Muscle of leg (tissue), 16 donors: ENCODE data around the gene CHST5. TPM values are rescaled to one million over a fixed set of nuclear protein-coding genes. Genes with fewer than 3 reads are reported as not detected.

Experiments used
- DNase-seq: peaks from one replicate; pipeline ENCODE4 v3.0.0; 2013
- H3K27ac ChIP-seq: one replicate; pipeline ENCODE4 v1.5.1; 2013; ENCODE audit warnings: mild to moderate bottlenecking, low read length, control low read depth
- H3K27me3 ChIP-seq: one replicate; pipeline ENCODE4 v1.6.1; 2013; ENCODE audit warnings: low read length; ENCODE audit not compliant: control insufficient read depth, insufficient read depth
- H3K36me3 ChIP-seq: one replicate; pipeline ENCODE4 v1.6.1; 2013; ENCODE audit warnings: low read length; ENCODE audit not compliant: control insufficient read depth, insufficient read depth
- H3K4me1 ChIP-seq: one replicate; pipeline ENCODE4 v1.6.1; 2013; ENCODE audit warnings: low read length; ENCODE audit not compliant: control insufficient read depth, insufficient read depth
- H3K4me3 ChIP-seq: one replicate; pipeline ENCODE4 v1.5.1; 2013; ENCODE audit warnings: low read length, control low read depth
- H3K9me3 ChIP-seq: replicated peaks from 2 replicates; pipeline ENCODE4 v1.6.1; 2013; ENCODE audit warnings: low read depth, low read length; ENCODE audit not compliant: control insufficient read depth
- WGBS: methylation state at CpG from one replicate; pipeline ENCODE4 v1.1.5; 2013; ENCODE audit warnings: missing lambda C conversion rate; ENCODE audit not compliant: insufficient coverage; 5-methylcytosine and 5-hydroxymethylcytosine counted together
- long read RNA-seq, 11 donors: transcript quantifications; one replicate each; lab custom pipeline, GENCODE V29; 2026
- polyA plus RNA-seq, 8 donors: library from polyadenylated mRNA; unstranded; fragments of 120-200 nt; gene quantifications; one replicate each; pipeline versions ENCODE4 v1.2.1 to v1.2.3, GENCODE V29; 2013; ENCODE audit warnings: inconsistent platforms in 1 of 8, low replicate concordance in 1 of 8; ENCODE audit not compliant: insufficient read length in 8 of 8, insufficient read depth in 1 of 8
- total RNA-seq: library from RNA; stranded (reverse); fragments of 120-200 nt; gene quantifications from one replicate; pipeline ENCODE4 v1.2.4, GENCODE V29; 2013

Gene CHST5
- total RNA-seq (0.22 TPM), polyA plus RNA-seq (1 to 10 TPM in 1 of 8 donors, under 1 TPM in 6, not detected in 1; 0.04 to 1.1 (median 0.25) TPM)
- long read RNA-seq, donor 1, result 0 reads
- long read RNA-seq, donor 2, result 0 reads
- long read RNA-seq, donor 3, result 0 reads
- long read RNA-seq, donor 4, result 0 reads
- long read RNA-seq, donor 5, result 0 reads
- long read RNA-seq, donor 6, result 0 reads
- long read RNA-seq, donor 7, result 0 reads
- long read RNA-seq, donor 8, result 0 reads
- long read RNA-seq, donor 9, result 0 reads
- long read RNA-seq, donor 10, result 0 reads
- long read RNA-seq, donor 11, result 0 reads

GRCh38 chr16:75535901-75536300, at the start of gene CHST5:
Gene CHST5, minus strand, starts transcription at chr16:75536108. Its CDS starts 5,724 bp downstream, at chr16:75530384.
- Histone ChIP-seq H3K27ac (no peak within 1 kb of the TSS), H3K27me3 (no peaks in the 10 kb centered on the region), H3K36me3 (no peaks in the 10 kb centered on the region), H3K9me3 (no peaks in the 10 kb centered on the region), H3K4me1 (peaks cover 4% of the 10 kb centered on the region), H3K4me3 (no peak within 1 kb of the TSS)
- WGBS, result 78% methylated on average over 3 of the region's 7 CpGs
- no peak for DNase-seq

- Histone ChIP-seq H3K27ac (no peak overlapping the region), H3K27me3 (no peaks in the 10 kb centered on the region), H3K4me1 (peaks cover 6% of the 10 kb centered on the region), H3K9me3 (no peaks in the 10 kb centered on the region), H3K4me3 (no peak overlapping the region), H3K36me3 (peaks cover 10% of the 10 kb centered on the region)
- WGBS, result 57% methylated on average over 1 of the region's 3 CpGs
- DNase-seq, result no peak
These were observed 48.2 kb upstream of the CHST5 start for GRCh38 chr16:75584108-75584507.

- 88% methylated on average over 7 of the region's 7 CpGs for WGBS
- no peak overlapping the region for H3K27ac ChIP-seq
- no peak for DNase-seq
- no peaks in the 10 kb centered on the region for H3K27me3 ChIP-seq
- no peak overlapping the region for H3K4me3 ChIP-seq
- H3K4me1 ChIP-seq, result no peaks in the 10 kb centered on the region
- no peaks in the 10 kb centered on the region for H3K9me3 ChIP-seq
- H3K36me3 ChIP-seq, result peaks cover 42% of the 10 kb centered on the region
These were observed 43.5 kb upstream of the CHST5 start for GRCh38 chr16:75579281-75579834.

DNA sequence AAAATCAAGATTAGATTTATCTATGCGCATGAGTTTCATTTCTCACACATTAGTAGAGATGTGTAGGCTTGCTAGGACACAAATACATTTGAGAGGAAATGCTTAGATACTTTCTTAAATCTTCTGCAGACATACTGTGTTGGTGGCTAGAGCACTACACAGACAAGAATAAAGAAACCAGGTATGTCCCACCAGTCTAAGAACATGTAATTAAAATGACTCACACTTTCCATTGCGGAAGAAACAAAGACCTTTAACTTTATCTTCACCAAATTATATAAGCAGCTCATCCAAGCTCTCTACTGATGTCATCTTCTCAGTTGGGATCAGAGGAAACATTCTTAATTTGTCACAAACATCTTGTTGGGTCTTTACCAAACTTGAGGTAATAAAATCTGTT, 42.8 kb upstream of the CHST5 start:
- H3K36me3 ChIP-seq, result peaks cover 48% of the 10 kb centered on the region
- no CpG with 5 or more reads among the region's 2 CpGs for WGBS
- no peaks in the 10 kb centered on the region for H3K9me3 ChIP-seq
- DNase-seq, result no peak
- H3K27me3 ChIP-seq, result no peaks in the 10 kb centered on the region
- H3K4me1 ChIP-seq, result no peaks in the 10 kb centered on the region
- no peak overlapping the region for H3K4me3 ChIP-seq
- H3K27ac ChIP-seq, result no peak overlapping the region

- Histone ChIP-seq H3K4me3 (no peak overlapping the region), H3K27ac (no peak overlapping the region), H3K27me3 (no peaks in the 10 kb centered on the region), H3K9me3 (no peaks in the 10 kb centered on the region), H3K4me1 (no peaks in the 10 kb centered on the region), H3K36me3 (peaks cover 53% of the 10 kb centered on the region)
- WGBS, result 100% methylated on average over 1 of the region's 7 CpGs
- DNase-seq, result no peak
These were observed 42.3 kb upstream of the CHST5 start for GRCh38 chr16:75578212-75578611.

DNA sequence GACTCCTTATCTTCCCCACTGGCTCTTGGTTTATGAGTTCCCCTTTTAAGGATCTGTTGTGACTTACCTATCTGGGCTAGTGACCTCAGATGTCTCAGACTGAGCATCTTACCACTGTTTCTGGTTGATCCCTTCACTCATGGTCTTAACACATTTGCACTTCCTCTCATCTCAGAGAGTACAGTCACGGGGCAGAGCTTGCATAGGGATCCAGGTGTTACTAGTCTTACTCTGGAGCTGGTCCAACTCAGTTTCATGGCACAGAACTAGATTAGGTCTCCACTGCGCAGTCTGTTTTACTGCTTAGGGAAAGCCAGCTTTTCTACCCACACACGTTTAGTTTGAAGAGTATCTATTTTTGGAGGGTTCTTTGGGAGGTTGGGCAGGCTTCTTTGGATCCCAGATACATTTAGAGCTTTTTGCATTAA, 40.5 kb upstream of the CHST5 start:
- Histone ChIP-seq H3K9me3 (no peaks in the 10 kb centered on the region), H3K4me1 (no peaks in the 10 kb centered on the region), H3K4me3 (no peak overlapping the region), H3K27ac (peak overlapping the region; percentile 48), H3K36me3 (peaks cover 71% of the 10 kb centered on the region), H3K27me3 (no peaks in the 10 kb centered on the region)
- WGBS, result 23% methylated on average over 1 of the region's 3 CpGs
- DNase-seq, result peak; percentile 70

- no CpG with 5 or more reads among the region's 3 CpGs for WGBS
- no peak for DNase-seq
- H3K4me1 ChIP-seq, result no peaks in the 10 kb centered on the region
- H3K27me3 ChIP-seq, result no peaks in the 10 kb centered on the region
- peak overlapping the region; percentile 48 for H3K27ac ChIP-seq
- no peak overlapping the region for H3K4me3 ChIP-seq
- peaks cover 74% of the 10 kb centered on the region for H3K36me3 ChIP-seq
- no peaks in the 10 kb centered on the region for H3K9me3 ChIP-seq
These were observed 40.0 kb upstream of the CHST5 start for GRCh38 chr16:75575958-75576357.

- Histone ChIP-seq H3K36me3 (peaks cover 85% of the 10 kb centered on the region), H3K9me3 (no peaks in the 10 kb centered on the region), H3K27me3 (no peaks in the 10 kb centered on the region), H3K4me1 (no peaks in the 10 kb centered on the region), H3K4me3 (no peak overlapping the region), H3K27ac (no peak overlapping the region)
- WGBS, result 87% methylated on average over 5 of the region's 5 CpGs
- DNase-seq, result no peak
These were observed 38.0 kb upstream of the CHST5 start for GRCh38 chr16:75573955-75574354.

- no peaks in the 10 kb centered on the region for H3K4me1 ChIP-seq
- H3K27ac ChIP-seq, result no peak overlapping the region
- 73% methylated on average over 3 of the region's 3 CpGs for WGBS
- H3K9me3 ChIP-seq, result no peaks in the 10 kb centered on the region
- no peaks in the 10 kb centered on the region for H3K27me3 ChIP-seq
- peaks cover 92% of the 10 kb centered on the region for H3K36me3 ChIP-seq
- H3K4me3 ChIP-seq, result no peak overlapping the region
- no peak for DNase-seq
These were observed 37.1 kb upstream of the CHST5 start for GRCh38 chr16:75572864-75573542.

DNA sequence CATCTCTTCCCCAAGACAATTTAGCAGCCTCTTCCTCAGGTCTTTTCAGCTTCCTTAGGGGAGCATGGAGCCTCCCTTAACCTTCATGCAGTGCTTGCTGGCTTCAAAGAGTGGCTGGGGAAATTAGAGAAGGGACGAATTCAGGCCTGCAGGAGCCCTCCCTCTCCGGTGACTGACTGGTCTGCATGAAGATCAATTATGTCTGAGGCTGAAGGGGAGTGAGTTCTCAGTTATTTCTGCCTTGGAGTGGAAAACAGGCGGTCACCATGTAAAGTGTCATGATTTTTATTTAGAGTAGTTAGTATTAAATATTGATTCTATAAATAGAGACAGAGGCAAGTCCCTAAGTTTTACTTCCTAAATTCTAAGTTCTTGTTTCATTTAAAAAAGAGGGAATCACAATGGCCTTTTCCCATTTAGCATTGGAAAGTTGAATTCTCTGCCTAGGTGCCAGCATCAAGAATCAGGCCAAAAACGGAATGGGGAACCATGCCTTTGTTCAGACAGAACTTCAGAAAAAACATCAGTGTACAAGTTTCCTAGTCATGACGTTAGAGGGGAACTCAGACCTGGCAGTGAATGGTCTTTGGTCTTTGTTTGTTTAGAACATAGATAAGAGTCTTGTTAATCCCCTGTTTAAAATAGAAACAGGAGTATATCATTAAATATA, 34.6 kb upstream of the CHST5 start:
- H3K4me3 ChIP-seq, result no peak overlapping the region
- H3K27ac ChIP-seq, result no peak overlapping the region
- 58% methylated on average over 3 of the region's 5 CpGs for WGBS
- no peaks in the 10 kb centered on the region for H3K9me3 ChIP-seq
- no peaks in the 10 kb centered on the region for H3K27me3 ChIP-seq
- peak; percentile 36 for DNase-seq
- H3K4me1 ChIP-seq, result peaks cover 15% of the 10 kb centered on the region
- peaks cover 76% of the 10 kb centered on the region for H3K36me3 ChIP-seq
